Measurements from ENCODE around the gene WEE1.
A peak's percentile ranks its signal among the peaks of the same experiment; 100 is the strongest.
"Not testable (repeated sequence)": the region's sequence is repeated elsewhere in the genome, so short reads cannot be mapped to it uniquely, and the experiment has no call there.

The WEE1 gene

GRCh38 chr11:9600644-9601036 lies 27.2 kb downstream of the WEE1 start:
- no peak for DNase-seq

- peak; percentile 77 to 85 (median 82) for DNase-seq
These were observed 27.8 kb downstream of the WEE1 start for GRCh38 chr11:9601037-9601875.

DNA sequence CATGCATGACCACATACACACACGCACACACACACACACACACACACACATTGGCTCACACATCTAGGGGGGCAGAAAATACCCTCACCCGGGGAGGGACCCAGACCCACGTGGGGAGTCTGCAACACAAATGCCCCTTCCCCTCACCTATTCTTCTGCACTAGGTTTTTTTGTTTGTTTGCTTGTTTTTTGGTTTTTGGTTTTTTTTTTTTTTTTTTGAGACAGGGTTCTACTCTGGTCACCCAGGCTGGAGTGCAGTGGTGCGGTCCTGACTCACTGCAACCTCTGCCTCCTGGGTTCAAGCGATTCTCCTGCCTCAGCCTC lies 28.4 kb downstream of the WEE1 start:
- no peak for DNase-seq

DNA sequence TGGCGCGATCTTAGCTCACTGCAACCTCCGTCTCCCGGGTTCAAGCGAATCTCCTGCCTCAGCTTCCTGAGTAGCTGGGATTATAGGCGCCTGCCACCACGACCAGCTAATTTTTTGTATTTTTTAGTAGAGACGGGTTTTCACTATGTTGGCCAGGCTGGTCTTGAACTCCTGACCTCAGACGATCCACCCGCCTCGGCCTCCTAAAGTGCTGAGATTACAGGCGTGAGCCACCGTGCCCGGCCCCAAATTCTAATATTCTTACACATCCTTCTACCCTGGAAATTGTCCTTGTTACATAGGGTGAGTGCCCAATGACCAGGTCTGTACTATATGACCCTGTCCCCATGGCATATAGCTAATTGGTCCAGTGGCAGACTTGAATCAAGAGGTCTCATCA lies 29.7 kb downstream of the WEE1 start:
- not testable (repeated sequence) for DNase-seq

- peak in 1 of 3 donors; percentile 16 for DNase-seq
These were observed 30.7 kb downstream of the WEE1 start for GRCh38 chr11:9604134-9604533.

GRCh38 chr11:9605742-9606141 lies 32.3 kb downstream of the WEE1 start:
- no peak for DNase-seq

GRCh38 chr11:9606809-9607510 lies 33.5 kb downstream of the WEE1 start:
- DNase-seq, result no peak

DNA sequence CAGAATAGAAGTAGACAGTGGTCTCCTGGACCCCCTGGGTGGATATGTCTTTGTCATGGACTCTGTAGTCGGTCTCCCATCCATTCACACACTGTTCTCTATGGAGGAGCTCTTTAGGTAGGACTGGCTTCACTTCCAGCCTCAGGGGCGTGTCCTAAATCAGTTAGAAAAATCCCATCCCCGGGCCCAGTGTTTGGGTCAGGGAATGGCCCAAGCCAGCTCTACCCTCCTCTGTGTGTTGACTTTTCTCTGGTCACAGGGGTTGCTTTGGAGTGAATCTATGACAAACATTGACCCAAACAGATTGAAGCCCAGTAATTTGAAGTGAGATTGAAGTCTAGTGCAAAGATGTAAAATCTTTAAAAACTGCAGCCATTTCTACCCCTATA lies 34.0 kb downstream of the WEE1 start:
- DNase-seq, result no peak

GRCh38 chr11:9609002-9609759 lies 35.7 kb downstream of the WEE1 start:
- no peak for DNase-seq

DNA sequence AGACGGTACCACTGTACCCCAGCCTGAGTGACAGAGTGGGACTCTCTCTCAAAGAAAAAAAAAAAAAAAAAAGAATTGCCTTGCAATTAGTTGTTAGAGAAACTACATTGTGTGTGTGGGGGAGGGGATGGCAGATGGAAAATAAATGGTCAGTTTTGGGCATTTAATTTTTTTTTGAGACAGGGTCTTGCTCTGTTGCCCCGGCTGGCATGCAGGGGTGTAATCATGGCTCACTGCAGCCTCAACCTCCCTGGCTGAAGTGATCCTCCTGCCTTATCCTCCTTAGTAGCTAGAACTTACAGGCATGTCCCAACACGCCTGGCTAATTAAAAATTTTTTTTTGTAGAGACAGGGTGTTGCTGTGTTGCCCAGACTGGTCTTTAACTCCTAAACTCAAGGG lies 36.4 kb downstream of the WEE1 start:
- no peak for DNase-seq

DNA sequence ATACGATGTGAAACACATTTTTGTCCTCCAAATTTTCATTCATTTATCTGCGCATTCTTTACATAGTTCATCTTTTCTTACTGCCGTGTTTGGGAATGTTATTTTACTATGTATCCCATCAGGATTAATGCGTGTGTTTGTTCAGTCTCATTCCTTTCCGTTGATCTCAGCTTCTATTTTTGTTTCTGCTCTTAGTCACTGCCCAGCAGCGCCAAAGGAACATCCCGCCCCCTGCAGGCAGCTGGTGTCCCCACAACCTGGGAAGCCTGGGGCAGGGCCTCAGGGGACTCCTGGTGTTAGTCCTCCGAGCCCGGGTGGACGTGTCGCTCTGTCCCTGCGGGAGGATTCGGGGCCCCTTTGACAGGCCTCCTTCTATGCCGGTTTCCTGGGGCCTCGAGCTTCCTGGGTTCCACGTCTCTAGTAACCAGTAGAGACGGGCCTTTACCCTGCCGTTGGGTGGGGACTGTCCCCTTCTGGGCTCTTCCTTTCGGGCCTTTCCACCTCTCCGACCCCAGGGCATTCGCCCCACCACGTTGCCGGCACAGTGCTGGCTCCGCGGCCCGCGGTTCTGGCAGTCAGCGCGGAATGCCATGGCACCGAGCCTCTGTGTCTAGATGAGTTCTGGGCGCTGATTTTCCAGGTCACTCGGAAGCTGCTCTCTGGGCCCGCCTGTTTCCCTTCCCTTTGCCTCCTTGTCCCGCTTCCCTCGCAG lies 39.8 kb downstream of the WEE1 start:
- DNase-seq, result peak; percentile 94 to 96 (median 95)

GRCh38 chr11:9613830-9614762 lies 40.6 kb downstream of the WEE1 start:
- DNase-seq, result peak; percentile 83 to 95 (median 89)

GRCh38 chr11:9615031-9615451 lies 41.6 kb downstream of the WEE1 start:
- DNase-seq, result peak; percentile 87 to 93 (median 91)

DNA sequence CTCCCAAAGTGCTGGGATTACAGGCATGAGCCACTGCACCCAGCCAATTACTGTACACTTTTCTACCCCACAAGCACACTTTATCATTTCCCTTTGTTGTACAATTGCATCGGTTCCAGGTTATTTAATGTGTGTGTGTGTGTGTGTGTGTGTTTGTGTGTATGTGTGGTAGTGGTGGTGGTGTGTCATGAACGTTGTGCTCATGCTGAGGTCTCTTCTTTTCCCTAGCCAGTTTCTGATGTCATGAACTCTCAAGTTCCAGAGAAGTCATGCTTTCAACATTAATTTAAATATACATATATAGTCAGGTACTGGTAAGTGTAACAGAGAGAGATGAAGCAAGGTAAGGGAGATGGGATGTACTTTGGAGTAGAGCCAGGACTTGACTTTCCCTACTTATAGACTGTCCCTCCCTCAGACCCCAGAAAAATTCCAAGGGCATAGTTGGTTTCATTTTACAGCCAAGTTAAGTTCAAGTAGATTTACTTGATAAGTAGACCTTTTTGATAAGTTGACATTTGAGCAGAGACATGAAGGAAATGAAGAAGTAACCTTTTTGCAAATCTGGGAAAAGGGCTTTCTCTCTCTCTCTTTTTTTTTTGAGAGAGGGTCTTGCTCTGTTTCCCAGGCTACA lies 42.7 kb downstream of the WEE1 start:
- peak; percentile 19 to 30 (median 21) for DNase-seq

GRCh38 chr11:9616858-9617257 lies 43.4 kb downstream of the WEE1 start:
- DNase-seq, result peak in 2 of 3 donors; percentile 20 to 23

- DNase-seq, result no peak
These were observed 44.5 kb downstream of the WEE1 start for GRCh38 chr11:9617940-9618339.

- DNase-seq, result no peak
These were observed 45.5 kb downstream of the WEE1 start for GRCh38 chr11:9619004-9619403.

DNA sequence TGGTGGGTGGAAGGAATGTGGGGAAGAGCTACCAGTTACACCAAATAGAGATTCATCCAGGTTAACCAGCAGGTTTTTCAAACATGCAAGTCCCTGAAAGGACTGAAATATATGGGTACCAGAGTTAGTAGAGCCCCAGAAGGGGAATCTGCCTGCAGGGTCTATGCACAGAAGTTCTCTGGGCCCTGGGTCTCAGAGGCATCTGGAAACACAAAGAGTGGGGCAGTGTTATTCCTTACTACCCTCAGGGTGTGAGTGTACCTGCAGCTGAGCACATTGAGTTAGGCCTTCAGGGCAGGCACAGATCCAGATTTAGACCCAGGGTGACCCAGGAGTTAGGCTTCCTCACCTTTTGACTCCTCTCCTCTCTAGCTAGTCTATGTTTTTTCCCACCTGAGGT lies 46.5 kb downstream of the WEE1 start:
- DNase-seq, result no peak

DNA sequence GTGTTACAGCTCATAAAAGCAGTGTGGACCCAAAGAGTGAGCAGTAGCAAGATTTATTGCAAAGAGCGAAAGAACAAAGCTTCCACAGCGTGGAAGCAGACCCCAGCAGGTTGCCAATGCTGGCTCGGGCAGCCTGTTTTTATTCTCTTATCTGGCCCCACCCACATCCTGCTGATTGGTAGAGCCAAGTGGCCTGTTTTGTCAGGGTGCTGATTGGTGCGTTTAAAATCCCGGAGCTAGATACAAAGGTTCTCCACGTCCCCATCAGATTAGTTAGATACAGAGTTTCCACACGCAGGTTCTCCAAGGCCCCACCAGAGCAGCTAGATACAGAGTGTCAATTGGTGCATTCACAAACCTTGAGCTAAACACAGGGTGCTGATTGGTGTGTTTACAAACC lies 48.9 kb downstream of the WEE1 start:
- not testable (repeated sequence) for DNase-seq

DNA sequence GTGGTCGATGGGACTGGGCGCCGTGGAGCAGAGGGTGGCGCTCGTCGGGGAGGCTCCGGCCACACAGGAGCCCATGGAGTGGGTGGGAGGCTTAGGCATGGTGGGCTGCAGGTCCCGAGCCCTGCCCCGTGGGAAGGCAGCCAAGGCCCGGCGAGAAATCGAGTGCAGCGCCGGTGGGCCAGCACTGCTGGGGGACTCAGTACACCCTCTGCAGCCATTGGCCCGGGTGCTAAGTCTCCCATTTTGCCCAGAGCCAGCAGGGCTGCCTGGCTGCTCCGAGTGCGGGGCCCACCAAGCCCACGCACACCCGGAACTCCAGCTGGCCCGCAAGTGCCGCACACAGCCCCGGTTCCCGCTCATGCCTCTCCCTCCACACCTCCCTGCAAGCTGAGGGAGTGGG lies 49.6 kb downstream of the WEE1 start:
- not testable (repeated sequence) for DNase-seq

GRCh38 chr11:9624448-9624847 lies 51.0 kb downstream of the WEE1 start:
- no peak for DNase-seq

Measured in suppressor macrophage treated with lipopolysaccharide for 1 hour (primary cell).